Activated T-cell treated with anti-CD3 and anti-CD28 coated beads, Interleukin-2, amount 50 U/mL, for 72 hours (primary cell): ENCODE results near the gene PIP5K1B. TPM values are rescaled to one million over a fixed set of nuclear protein-coding genes. Genes with fewer than 3 reads are reported as not detected.

Source experiments
- ATAC-seq, 2 donors: fragments of 150-1000 bp; cut with Tn5 transposase; replicated peaks in 1 of 2; 2 replicates each; pipeline ENCODE4 v1.10.0; 2021; ENCODE audit warnings: moderate library complexity in 2 of 2, mild to moderate bottlenecking in 1 of 2
- DNase-seq, 2 donors: peaks; one replicate each; pipeline ENCODE4 v3.0.0; 2021 to 2022; ENCODE audit warnings: mixed read lengths in 1 of 2
- H3K27ac Mint-ChIP-seq: one replicate; pipeline ENCODE4 v1.8.0; 2022; ENCODE audit warnings: mild to moderate bottlenecking, moderate library complexity, mixed read lengths
- H3K27me3 Mint-ChIP-seq: one replicate; pipeline ENCODE4 v1.8.0; 2022; ENCODE audit warnings: low read depth, mixed read lengths
- H3K36me3 Mint-ChIP-seq, 2 donors: one replicate each; pipeline ENCODE4 v1.8.0; 2022; ENCODE audit warnings: mixed read lengths in 2 of 2, mild to moderate bottlenecking in 1 of 2; ENCODE audit not compliant: insufficient read depth in 2 of 2
- H3K4me1 Mint-ChIP-seq: one replicate; pipeline ENCODE4 v1.8.0; 2022; ENCODE audit warnings: low read depth, mixed read lengths
- H3K4me3 Mint-ChIP-seq, 2 donors: one replicate each; pipeline ENCODE4 v1.8.0; 2022; ENCODE audit warnings: mild to moderate bottlenecking in 2 of 2, mixed read lengths in 2 of 2, moderate library complexity in 2 of 2
- H3K9me3 Mint-ChIP-seq, 2 donors: one replicate each; pipeline ENCODE4 v1.8.0; 2022; ENCODE audit warnings: mixed read lengths in 2 of 2
- total RNA-seq, 2 donors: library from RNA; stranded (reverse); gene quantifications; one replicate each; pipeline ENCODE4 v1.2.3, GENCODE V29; 2022

Gene PIP5K1B
- total RNA-seq, 2 donors from 2014 or later = 2.5 to 2.8 TPM

- Mint-ChIP-seq H3K36me3 (no peaks in the 10 kb centered on the region), H3K4me1 (peaks cover 10% of the 10 kb centered on the region), H3K27ac (no peak overlapping the region), H3K4me3 (no peak overlapping the region), H3K9me3 (no peaks in the 10 kb centered on the region), H3K27me3 (peaks cover 78% of the 10 kb centered on the region)
- DNase-seq (no peak), ATAC-seq (no peak)
These were observed 6.2 kb downstream of the PIP5K1B start for GRCh38 chr9:68711281-68711680.

- Mint-ChIP-seq H3K4me3 (no peak overlapping the region), H3K36me3 (no peaks in the 10 kb centered on the region), H3K27ac (no peak overlapping the region), H3K9me3 (no peaks in the 10 kb centered on the region), H3K27me3 (peaks cover 71% of the 10 kb centered on the region), H3K4me1 (peaks cover 3% of the 10 kb centered on the region)
- DNase-seq (no peak), ATAC-seq (no peak)
These were observed 6.9 kb downstream of the PIP5K1B start for GRCh38 chr9:68711932-68712331.

GRCh38 chr9:68714416-68715180, 9.6 kb downstream of the PIP5K1B start:
- Mint-ChIP-seq H3K36me3 (no peaks in the 10 kb centered on the region), H3K27ac (no peak overlapping the region), H3K9me3 (no peaks in the 10 kb centered on the region), H3K27me3 (peaks cover 61% of the 10 kb centered on the region), H3K4me1 (no peaks in the 10 kb centered on the region), H3K4me3 (no peak overlapping the region)
- ATAC-seq (no peak), DNase-seq (no peak)

- Mint-ChIP-seq H3K9me3 (no peaks in the 10 kb centered on the region), H3K27ac (no peak overlapping the region), H3K36me3 (no peaks in the 10 kb centered on the region), H3K4me3 (no peak overlapping the region), H3K27me3 (peaks cover 57% of the 10 kb centered on the region), H3K4me1 (no peaks in the 10 kb centered on the region)
- no peak for ATAC-seq
- DNase-seq = no peak
These were observed 10.1 kb downstream of the PIP5K1B start for GRCh38 chr9:68715181-68715456.

- H3K4me1 Mint-ChIP-seq = no peaks in the 10 kb centered on the region
- DNase-seq (no peak), ATAC-seq (no peak)
- H3K36me3 Mint-ChIP-seq = no peaks in the 10 kb centered on the region
- H3K9me3 Mint-ChIP-seq = no peaks in the 10 kb centered on the region
- H3K27ac Mint-ChIP-seq = no peak overlapping the region
- H3K4me3 Mint-ChIP-seq = no peak overlapping the region
- peaks cover 39% of the 10 kb centered on the region for H3K27me3 Mint-ChIP-seq
These were observed 12.8 kb downstream of the PIP5K1B start for GRCh38 chr9:68717552-68718443.

GRCh38 chr9:68719847-68720246, 14.8 kb downstream of the PIP5K1B start:
- DNase-seq (no peak), ATAC-seq (no peak)
- H3K27me3 Mint-ChIP-seq = peaks cover 40% of the 10 kb centered on the region
- no peaks in the 10 kb centered on the region for H3K9me3 Mint-ChIP-seq
- H3K4me3 Mint-ChIP-seq = no peak overlapping the region
- no peaks in the 10 kb centered on the region for H3K36me3 Mint-ChIP-seq
- no peaks in the 10 kb centered on the region for H3K4me1 Mint-ChIP-seq
- H3K27ac Mint-ChIP-seq = no peak overlapping the region

- Mint-ChIP-seq H3K27me3 (peaks cover 35% of the 10 kb centered on the region), H3K36me3 (no peaks in the 10 kb centered on the region), H3K4me3 (no peak overlapping the region), H3K27ac (no peak overlapping the region), H3K9me3 (no peaks in the 10 kb centered on the region), H3K4me1 (no peaks in the 10 kb centered on the region)
- ATAC-seq = no peak
- no peak for DNase-seq
These were observed 15.7 kb downstream of the PIP5K1B start for GRCh38 chr9:68720656-68721313.

GRCh38 chr9:68721666-68722330, 16.8 kb downstream of the PIP5K1B start:
- no peaks in the 10 kb centered on the region for H3K9me3 Mint-ChIP-seq
- H3K4me1 Mint-ChIP-seq = no peaks in the 10 kb centered on the region
- no peak for DNase-seq
- no peak for ATAC-seq
- H3K27ac Mint-ChIP-seq = no peak overlapping the region
- peaks cover 34% of the 10 kb centered on the region for H3K27me3 Mint-ChIP-seq
- H3K4me3 Mint-ChIP-seq = no peak overlapping the region
- no peaks in the 10 kb centered on the region for H3K36me3 Mint-ChIP-seq

GRCh38 chr9:68725070-68725469, 20.0 kb downstream of the PIP5K1B start:
- H3K4me3 Mint-ChIP-seq = no peak overlapping the region
- DNase-seq = no peak
- ATAC-seq = no peak
- no peaks in the 10 kb centered on the region for H3K9me3 Mint-ChIP-seq
- H3K27ac Mint-ChIP-seq = no peak overlapping the region
- H3K36me3 Mint-ChIP-seq = no peaks in the 10 kb centered on the region
- no peaks in the 10 kb centered on the region for H3K4me1 Mint-ChIP-seq
- H3K27me3 Mint-ChIP-seq = peaks cover 28% of the 10 kb centered on the region

GRCh38 chr9:68726489-68726888, 21.4 kb downstream of the PIP5K1B start:
- Mint-ChIP-seq H3K4me1 (no peaks in the 10 kb centered on the region), H3K27me3 (peaks cover 28% of the 10 kb centered on the region), H3K9me3 (no peaks in the 10 kb centered on the region), H3K36me3 (no peaks in the 10 kb centered on the region), H3K27ac (no peak overlapping the region), H3K4me3 (no peak overlapping the region)
- DNase-seq = no peak
- ATAC-seq = no peak

GRCh38 chr9:68727636-68728035, 22.6 kb downstream of the PIP5K1B start:
- H3K4me3 Mint-ChIP-seq = no peak overlapping the region
- H3K27ac Mint-ChIP-seq = no peak overlapping the region
- peaks cover 33% of the 10 kb centered on the region for H3K27me3 Mint-ChIP-seq
- no peak for DNase-seq
- H3K9me3 Mint-ChIP-seq = no peaks in the 10 kb centered on the region
- no peaks in the 10 kb centered on the region for H3K4me1 Mint-ChIP-seq
- ATAC-seq = no peak
- H3K36me3 Mint-ChIP-seq = no peaks in the 10 kb centered on the region

GRCh38 chr9:68728731-68729130, 23.7 kb downstream of the PIP5K1B start:
- ATAC-seq = no peak
- Mint-ChIP-seq H3K27ac (no peak overlapping the region), H3K36me3 (no peaks in the 10 kb centered on the region)

More at GRCh38 chr9:68728731-68729130, 23.7 kb downstream of the PIP5K1B start:
- no peaks in the 10 kb centered on the region for H3K4me1 Mint-ChIP-seq
- no peak overlapping the region for H3K4me3 Mint-ChIP-seq
- peaks cover 30% of the 10 kb centered on the region for H3K27me3 Mint-ChIP-seq
- DNase-seq = no peak
- H3K9me3 Mint-ChIP-seq = no peaks in the 10 kb centered on the region
